HepG2 (cell line): Measurements from ENCODE around the gene ITGA2. TPM values are rescaled to one million over a fixed set of nuclear protein-coding genes. Genes with fewer than 3 reads are reported as not detected.
A peak's percentile ranks its signal among the peaks of the same experiment; 100 is the strongest.

Source experiments
- CBX1 ChIP-seq: IDR thresholded peaks from one replicate; pipeline ENCODE4 v1.6.1; 2016; ENCODE audit warnings: antibody characterized with exemption, low read depth
- CENPX ChIP-seq: sonication (generic); formaldehyde crosslinking; IDR thresholded peaks from 2 replicates; pipeline ENCODE4 v1.9.0; 2021; ENCODE audit warnings: mild to moderate bottlenecking, missing genetic modification reagents, moderate library complexity
- ETV5 ChIP-seq: IDR thresholded peaks from 2 replicates; pipeline ENCODE4 v1.6.1; 2018; ENCODE audit warnings: missing biosample characterization, missing genetic modification reagents, inconsistent platforms, borderline replicate concordance
- KAT8 ChIP-seq: IDR thresholded peaks from 2 replicates; pipeline ENCODE4 v1.6.1; 2016; ENCODE audit warnings: missing genetic modification reagents, missing compliant biosample characterization
- MEIS1 ChIP-seq: sonication (generic); formaldehyde crosslinking; IDR thresholded peaks from 2 replicates; pipeline ENCODE4 v1.9.0; 2021; ENCODE audit warnings: mild to moderate bottlenecking, missing genetic modification reagents, moderate library complexity, borderline replicate concordance
- MTF1 ChIP-seq: sonication (generic); formaldehyde crosslinking; IDR thresholded peaks from 2 replicates; pipeline ENCODE4 v1.5.0; 2020; ENCODE audit warnings: missing genetic modification reagents
- NFE2 ChIP-seq: sonication (generic); formaldehyde crosslinking; IDR thresholded peaks from 2 replicates; pipeline ENCODE4 v1.4.0; 2020; ENCODE audit warnings: missing genetic modification reagents
- POLR2AphosphoS5 ChIP-seq: IDR thresholded peaks from 2 replicates; pipeline ENCODE4 v1.6.1; 2012; ENCODE audit warnings: low read depth, low read length
- RBAK ChIP-seq: sonication (generic); formaldehyde crosslinking; IDR thresholded peaks from 2 replicates; pipeline ENCODE4 v1.5.1; 2020; ENCODE audit warnings: mild to moderate bottlenecking, missing genetic modification reagents
- RBM39 ChIP-seq: fragments of 200-400 bp; formaldehyde crosslinking; IDR thresholded peaks from one replicate; pipeline ENCODE4 v1.6.1; 2018; ENCODE audit warnings: antibody characterized with exemption, mild to moderate bottlenecking, low read depth, low read length; ENCODE audit not compliant: poor library complexity, severe bottlenecking
- SAP130 ChIP-seq: IDR thresholded peaks from 2 replicates; pipeline ENCODE4 v1.6.1; 2016; ENCODE audit warnings: low read depth
- SMARCE1 ChIP-seq: fragments of 450-650 bp; IDR thresholded peaks from 2 replicates; pipeline ENCODE4 v1.6.1; 2017; ENCODE audit warnings: borderline replicate concordance
- SP4 ChIP-seq: sonication (generic); formaldehyde crosslinking; IDR thresholded peaks from 2 replicates; pipeline ENCODE4 v1.8.1; 2023; ENCODE audit warnings: mild to moderate bottlenecking, missing genetic modification reagents
- SRY ChIP-seq: sonication (generic); formaldehyde crosslinking; IDR thresholded peaks from 2 replicates; pipeline ENCODE4 v1.8.0; 2022; ENCODE audit warnings: mild to moderate bottlenecking, missing genetic modification reagents
- ZKSCAN1 ChIP-seq: fragments of 150-350 bp; IDR thresholded peaks from 2 replicates; pipeline ENCODE4 v1.6.1; 2014; ENCODE audit warnings: low read length
- ZMYM3 ChIP-seq: sonication (generic); formaldehyde crosslinking; IDR thresholded peaks from 2 replicates; pipeline ENCODE4 v1.5.1; 2020; ENCODE audit warnings: mild to moderate bottlenecking, missing genetic modification reagents
- ZNF3 ChIP-seq: IDR thresholded peaks from 2 replicates; pipeline ENCODE4 v1.7.0; 2017; ENCODE audit warnings: inconsistent platforms
- ZNF496 ChIP-seq: sonication (generic); formaldehyde crosslinking; IDR thresholded peaks from 2 replicates; pipeline ENCODE4 v1.8.1; 2023; ENCODE audit warnings: mild to moderate bottlenecking, moderate library complexity, missing genetic modification reagents; ENCODE audit not compliant: insufficient replicate concordance
- ZNF605 ChIP-seq: sonication (generic); formaldehyde crosslinking; IDR thresholded peaks from 2 replicates; pipeline ENCODE4 v1.8.0; 2022; ENCODE audit warnings: mild to moderate bottlenecking, missing genetic modification reagents
- ZNF703 ChIP-seq: sonication (generic); formaldehyde crosslinking; IDR thresholded peaks from 2 replicates; pipeline ENCODE4 v1.5.1; 2020; ENCODE audit warnings: missing genetic modification reagents, mild to moderate bottlenecking, moderate library complexity, borderline replicate concordance
- ZNF720 ChIP-seq: sonication (generic); formaldehyde crosslinking; IDR thresholded peaks from 2 replicates; pipeline ENCODE4 v1.4.0; 2020; ENCODE audit warnings: missing genetic modification reagents
- ZNF83 ChIP-seq: sonication (generic); formaldehyde crosslinking; IDR thresholded peaks from 2 replicates; pipeline ENCODE4 v1.4.0; 2020; ENCODE audit warnings: missing genetic modification reagents, mild to moderate bottlenecking, borderline replicate concordance
- polyA plus RNA-seq, 8 experiments: library from polyadenylated mRNA; depleted of rRNA in 3 of 8; stranded (reverse) in 7 of 8; unstranded in 1 of 8; fragments of >200 nt; fragmentation: Illumina TruSeq in 4 of 8; extraction: Trizol in 4 of 8; gene quantifications; 2 replicates each; pipeline versions ENCODE4 v1.2.1 to v1.2.3, GENCODE V29; 2011 to 2016; ENCODE audit warnings: low read depth in 4 of 8, missing spikeins in 1 of 8, mixed read lengths in 1 of 8; ENCODE audit not compliant: insufficient read depth in 1 of 8
- total RNA-seq, 5 experiments: library from RNA; depleted of rRNA; stranded (reverse); fragments of >200 nt; fragmentation: Illumina TruSeq; extraction: Trizol; gene quantifications; 2 replicates each; pipeline ENCODE4 v1.2.3, GENCODE V29; 2016; ENCODE audit warnings: low read depth in 1 of 5
- TF ChIP-seq, protein P1 (sequence below): sonication (generic); formaldehyde crosslinking; IDR thresholded peaks from 2 replicates; pipeline ENCODE4 v1.4.0; 2020; ENCODE audit warnings: missing genetic modification reagents
- TF ChIP-seq, protein P2 (sequence below): sonication (generic); formaldehyde crosslinking; IDR thresholded peaks from 2 replicates; pipeline ENCODE4 v1.8.0; 2022; ENCODE audit warnings: mild to moderate bottlenecking, missing genetic modification reagents, moderate library complexity
- TF ChIP-seq, protein P3 (sequence below): IDR thresholded peaks from 2 replicates; pipeline ENCODE4 v1.6.1; 2016; ENCODE audit warnings: mild to moderate bottlenecking
- TF ChIP-seq, protein P4 (sequence below): sonication (generic); formaldehyde crosslinking; IDR thresholded peaks from 2 replicates; pipeline ENCODE4 v1.5.1; 2020; ENCODE audit warnings: missing genetic modification reagents, mild to moderate bottlenecking, borderline replicate concordance
- TF ChIP-seq, protein P5 (sequence below): sonication (generic); formaldehyde crosslinking; IDR thresholded peaks from 2 replicates; pipeline ENCODE4 v1.5.0; 2020; ENCODE audit warnings: missing genetic modification reagents, mild to moderate bottlenecking, borderline replicate concordance
- TF ChIP-seq, protein P6 (sequence below): sonication (generic); formaldehyde crosslinking; IDR thresholded peaks from 2 replicates; pipeline ENCODE4 v1.8.1; 2023; ENCODE audit warnings: mild to moderate bottlenecking, missing genetic modification reagents, borderline replicate concordance

The ITGA2 gene
- total and polyA plus RNA-seq, 2 of the 13 experiments (the other 11 are each of a cell fraction or from before 2014, with no cell fraction given): 15.8 to 58.3 TPM

DNA sequence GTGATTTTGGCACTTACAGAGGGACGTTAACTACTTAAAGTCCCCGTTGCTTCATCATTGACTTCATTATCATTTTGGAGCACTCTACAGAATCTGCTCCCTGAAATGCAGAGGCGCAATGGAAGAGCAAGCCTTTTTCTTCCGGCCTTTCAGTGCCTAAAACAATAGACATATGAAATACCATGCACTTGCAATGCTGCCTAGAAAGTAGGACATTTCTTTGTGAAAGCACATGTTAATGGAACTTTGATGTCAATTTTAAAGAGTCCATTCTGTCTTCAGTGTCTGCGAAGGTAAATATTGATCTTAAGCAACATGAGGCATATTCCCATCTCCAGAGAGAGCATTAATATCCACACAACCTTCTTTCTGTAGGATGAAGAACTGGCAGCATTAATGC, 36.3 kb downstream of the ITGA2 start (continued):
- TF ChIP-seq, protein P1, sequence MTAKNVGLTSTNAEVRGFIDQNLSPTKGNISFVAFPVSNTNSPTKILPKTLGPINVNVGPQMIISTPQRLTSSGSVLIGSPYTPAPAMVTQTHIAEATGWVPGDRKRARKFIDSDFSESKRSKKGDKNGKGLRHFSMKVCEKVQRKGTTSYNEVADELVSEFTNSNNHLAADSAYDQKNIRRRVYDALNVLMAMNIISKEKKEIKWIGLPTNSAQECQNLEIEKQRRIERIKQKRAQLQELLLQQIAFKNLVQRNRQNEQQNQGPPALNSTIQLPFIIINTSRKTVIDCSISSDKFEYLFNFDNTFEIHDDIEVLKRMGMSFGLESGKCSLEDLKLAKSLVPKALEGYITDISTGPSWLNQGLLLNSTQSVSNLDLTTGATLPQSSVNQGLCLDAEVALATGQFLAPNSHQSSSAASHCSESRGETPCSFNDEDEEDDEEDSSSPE (CRISPR knock-in tag): no peak
- TF ChIP-seq, protein P2, sequence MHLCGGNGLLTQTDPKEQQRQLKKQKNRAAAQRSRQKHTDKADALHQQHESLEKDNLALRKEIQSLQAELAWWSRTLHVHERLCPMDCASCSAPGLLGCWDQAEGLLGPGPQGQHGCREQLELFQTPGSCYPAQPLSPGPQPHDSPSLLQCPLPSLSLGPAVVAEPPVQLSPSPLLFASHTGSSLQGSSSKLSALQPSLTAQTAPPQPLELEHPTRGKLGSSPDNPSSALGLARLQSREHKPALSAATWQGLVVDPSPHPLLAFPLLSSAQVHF (CRISPR knock-in tag): no peak
- no peak for TF ChIP-seq RBM39
- TF ChIP-seq, protein P3, sequence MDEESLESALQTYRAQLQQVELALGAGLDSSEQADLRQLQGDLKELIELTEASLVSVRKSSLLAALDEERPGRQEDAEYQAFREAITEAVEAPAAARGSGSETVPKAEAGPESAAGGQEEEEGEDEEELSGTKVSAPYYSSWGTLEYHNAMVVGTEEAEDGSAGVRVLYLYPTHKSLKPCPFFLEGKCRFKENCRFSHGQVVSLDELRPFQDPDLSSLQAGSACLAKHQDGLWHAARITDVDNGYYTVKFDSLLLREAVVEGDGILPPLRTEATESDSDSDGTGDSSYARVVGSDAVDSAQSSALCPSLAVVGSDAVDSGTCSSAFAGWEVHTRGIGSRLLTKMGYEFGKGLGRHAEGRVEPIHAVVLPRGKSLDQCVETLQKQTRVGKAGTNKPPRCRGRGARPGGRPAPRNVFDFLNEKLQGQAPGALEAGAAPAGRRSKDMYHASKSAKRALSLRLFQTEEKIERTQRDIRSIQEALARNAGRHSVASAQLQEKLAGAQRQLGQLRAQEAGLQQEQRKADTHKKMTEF (CRISPR knock-in tag): peak; percentile 41; the same call in 1 of the 2 replicates
- no peak for TF ChIP-seq POLR2AphosphoS5
- no peak for TF ChIP-seq MEIS1 (CRISPR knock-in tag)
- TF ChIP-seq ZNF496: no peak
- TF ChIP-seq CBX1: no peak
- 0 out of 2 replicates have a peak, but pooled peaks have one; percentile 25 for TF ChIP-seq KAT8 (CRISPR knock-in tag)
- TF ChIP-seq ZNF720 (CRISPR knock-in tag): no peak
- no peak for TF ChIP-seq NFE2 (CRISPR knock-in tag)
- TF ChIP-seq, protein P4, sequence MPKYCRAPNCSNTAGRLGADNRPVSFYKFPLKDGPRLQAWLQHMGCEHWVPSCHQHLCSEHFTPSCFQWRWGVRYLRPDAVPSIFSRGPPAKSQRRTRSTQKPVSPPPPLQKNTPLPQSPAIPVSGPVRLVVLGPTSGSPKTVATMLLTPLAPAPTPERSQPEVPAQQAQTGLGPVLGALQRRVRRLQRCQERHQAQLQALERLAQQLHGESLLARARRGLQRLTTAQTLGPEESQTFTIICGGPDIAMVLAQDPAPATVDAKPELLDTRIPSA (CRISPR knock-in tag): no peak
- no peak for TF ChIP-seq ZNF605 (CRISPR knock-in tag)
- TF ChIP-seq SMARCE1: no peak
- TF ChIP-seq ZNF703 (CRISPR knock-in tag): no peak
- TF ChIP-seq, protein P5, sequence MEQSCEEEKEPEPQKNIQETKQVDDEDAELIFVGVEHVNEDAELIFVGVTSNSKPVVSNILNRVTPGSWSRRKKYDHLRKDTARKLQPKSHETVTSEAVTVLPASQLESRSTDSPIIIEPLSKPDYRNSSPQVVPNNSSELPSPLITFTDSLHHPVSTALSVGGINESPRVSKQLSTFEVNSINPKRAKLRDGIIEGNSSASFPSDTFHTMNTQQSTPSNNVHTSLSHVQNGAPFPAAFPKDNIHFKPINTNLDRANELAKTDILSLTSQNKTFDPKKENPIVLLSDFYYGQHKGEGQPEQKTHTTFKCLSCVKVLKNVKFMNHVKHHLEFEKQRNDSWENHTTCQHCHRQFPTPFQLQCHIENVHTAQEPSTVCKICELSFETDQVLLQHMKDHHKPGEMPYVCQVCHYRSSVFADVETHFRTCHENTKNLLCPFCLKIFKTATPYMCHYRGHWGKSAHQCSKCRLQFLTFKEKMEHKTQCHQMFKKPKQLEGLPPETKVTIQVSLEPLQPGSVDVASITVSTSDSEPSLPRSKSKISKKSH (CRISPR knock-in tag): no peak
- peak; percentile 65 for TF ChIP-seq SAP130 (CRISPR knock-in tag)
- TF ChIP-seq ZMYM3 (CRISPR knock-in tag): no peak
- no peak for TF ChIP-seq SP4 (CRISPR knock-in tag)
- TF ChIP-seq, protein P6, sequence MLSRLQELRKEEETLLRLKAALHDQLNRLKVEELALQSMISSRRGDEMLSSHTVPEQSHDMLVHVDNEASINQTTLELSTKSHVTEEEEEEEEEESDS (CRISPR knock-in tag): no peak
- TF ChIP-seq ETV5 (CRISPR knock-in tag): peak; percentile 31; the same call in 1 of the 2 replicates
- TF ChIP-seq ZNF3: no peak
- no peak for TF ChIP-seq SRY (CRISPR knock-in tag)
- TF ChIP-seq CENPX (CRISPR knock-in tag): no peak
- no peak for TF ChIP-seq ZNF83 (CRISPR knock-in tag)
- no peak for TF ChIP-seq ZKSCAN1
- no peak for TF ChIP-seq MTF1 (CRISPR knock-in tag)
- no peak for TF ChIP-seq RBAK (CRISPR knock-in tag)
